HG03103 (cell line): Measurements from ENCODE around the gene AGFG1.

Source experiments
- ATAC-seq: cut with Tn5 transposase; IDR thresholded peaks from one replicate; pipeline ENCODE4 v1.9.1; 2021; ENCODE audit warnings: low read depth; ENCODE audit not compliant: unreplicated experiment

The AGFG1 gene

DNA sequence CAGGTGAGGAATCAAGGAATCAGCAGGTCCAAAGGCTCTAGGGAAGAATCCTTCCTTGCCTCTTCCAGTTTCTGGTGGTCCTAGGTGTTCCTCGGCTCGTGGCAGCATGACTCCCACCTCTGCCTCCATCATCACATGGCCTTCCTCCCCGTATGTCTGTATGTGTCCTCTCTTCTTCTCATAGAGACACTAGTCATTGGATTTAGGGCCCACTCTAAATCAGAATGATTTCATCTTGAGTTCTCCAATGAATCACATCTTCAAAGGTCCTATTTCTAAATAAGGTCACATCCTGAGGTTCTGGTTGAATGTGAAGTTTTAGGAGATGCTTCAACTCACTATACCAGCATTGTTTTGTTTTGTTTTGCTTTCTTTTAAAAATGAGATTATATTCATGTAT is 11.1 kb upstream of the AGFG1 start:
- no peak for ATAC-seq

DNA sequence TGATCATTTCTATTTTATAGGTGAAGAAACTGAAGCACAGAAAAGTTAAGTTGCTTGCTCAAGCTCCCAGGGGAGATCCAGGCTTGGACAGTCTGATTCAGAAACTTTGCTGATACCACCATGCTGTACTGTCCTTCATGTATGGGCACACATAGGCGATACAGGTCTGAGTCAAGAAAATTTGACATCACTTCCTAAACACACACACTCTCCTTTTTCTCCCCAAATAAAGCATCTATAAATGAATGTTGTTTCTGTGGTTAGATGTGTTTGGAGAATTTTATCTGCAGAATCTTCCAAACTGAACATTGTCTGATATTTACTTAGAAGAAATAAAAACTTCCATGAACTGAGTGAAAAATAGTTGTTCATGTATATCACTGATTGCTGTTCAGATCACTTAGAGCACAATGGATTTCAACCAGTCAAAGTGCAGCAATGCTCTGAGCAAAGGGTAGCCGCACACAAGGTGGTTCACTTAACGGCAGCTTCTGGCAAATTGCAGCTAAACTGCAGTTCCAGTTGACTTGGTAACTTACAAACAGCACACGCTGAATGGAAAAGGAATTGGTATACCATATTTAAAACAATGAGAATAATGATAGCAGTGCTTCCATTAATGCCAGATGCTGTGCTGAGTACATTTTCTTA is 10.0 kb upstream of the AGFG1 start:
- ATAC-seq: peak; percentile 26

DNA sequence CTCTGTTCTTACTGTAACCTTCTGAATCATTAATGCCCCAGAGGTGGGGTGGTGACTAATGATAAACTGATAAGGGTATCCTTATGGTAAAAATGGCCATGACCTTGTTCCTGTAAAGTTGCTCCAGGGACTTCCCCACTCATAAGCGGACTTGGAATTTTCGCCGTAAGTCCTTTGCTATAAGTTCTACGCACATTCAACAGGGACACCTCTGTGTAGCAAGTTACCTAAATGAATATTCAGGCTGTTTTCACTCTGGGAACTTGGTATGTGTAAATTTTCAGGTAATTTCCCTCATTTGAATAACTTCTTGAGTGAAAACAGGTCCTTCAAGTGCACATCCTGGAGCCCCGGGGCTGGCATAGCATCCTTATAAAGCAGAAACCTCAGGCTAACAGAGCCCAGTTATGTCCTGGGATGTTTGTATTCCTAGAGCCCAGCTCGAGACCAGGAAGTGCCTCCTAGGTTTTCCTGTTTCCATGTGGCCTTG is 9.4 kb upstream of the AGFG1 start:
- peak; percentile 49 for ATAC-seq

DNA sequence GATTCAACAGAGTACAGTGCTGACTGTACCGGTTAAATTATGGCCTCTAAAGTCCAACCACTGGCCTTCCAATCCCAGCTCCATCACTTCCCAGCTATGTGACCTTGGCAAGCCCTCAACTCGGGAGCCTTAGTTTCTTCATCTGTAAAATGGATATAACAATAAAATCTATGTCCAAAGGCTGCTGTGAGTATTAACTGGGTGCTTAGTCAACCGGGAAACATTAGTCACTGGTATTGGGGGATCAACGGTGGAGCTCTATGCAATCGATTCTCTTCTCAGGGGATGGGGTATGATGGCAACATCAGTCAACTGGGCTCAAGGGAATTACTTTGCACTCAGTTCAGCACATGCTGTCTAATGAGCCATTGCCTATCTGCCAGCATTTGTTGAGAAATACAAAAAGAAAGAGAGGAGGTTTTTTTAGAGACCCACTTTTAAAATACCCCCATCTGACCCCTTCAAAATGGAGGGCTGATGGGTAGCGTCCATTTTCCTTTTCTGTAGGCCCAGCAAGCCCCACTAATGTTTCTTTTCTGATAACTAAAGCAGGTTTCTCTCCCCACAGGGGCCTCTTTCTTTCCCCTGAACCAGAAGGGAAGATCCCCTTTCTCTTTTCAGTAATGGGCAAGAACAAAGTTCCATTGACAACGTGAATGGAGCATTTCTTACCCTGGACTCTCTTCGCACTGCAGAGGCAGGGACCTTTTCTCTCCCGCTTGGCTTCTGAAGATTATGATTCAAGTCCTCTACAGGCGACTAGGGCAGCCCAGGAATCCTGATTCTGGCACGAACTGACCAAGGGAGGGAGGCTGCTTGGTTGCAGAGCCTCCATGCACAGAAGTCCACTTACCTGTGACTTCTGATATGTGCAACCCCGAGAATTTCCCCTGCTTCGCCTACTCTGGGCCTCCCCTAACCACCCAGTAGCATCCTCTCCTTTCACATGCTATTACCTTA is 8.7 kb upstream of the AGFG1 start:
- ATAC-seq: no peak

DNA sequence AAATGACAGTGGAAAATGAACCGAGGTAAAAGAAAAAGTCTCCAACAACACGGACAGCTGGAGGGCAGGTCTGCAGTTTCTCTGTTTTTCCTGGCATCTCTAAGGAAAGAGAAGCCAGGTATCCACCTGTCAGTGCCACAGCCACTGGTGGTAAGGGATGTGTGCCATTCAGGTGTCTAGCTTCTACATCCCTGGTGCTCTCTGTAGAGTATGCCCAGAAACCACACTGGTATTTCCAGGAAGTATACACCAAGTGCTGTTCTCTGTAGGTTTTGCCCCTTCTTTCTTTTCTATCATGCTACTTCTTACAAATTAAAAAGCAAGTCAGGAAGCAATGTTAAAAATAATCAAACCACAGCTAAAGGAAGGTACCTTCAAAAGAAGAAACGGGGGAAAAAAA is 7.6 kb upstream of the AGFG1 start:
- ATAC-seq: no peak

DNA sequence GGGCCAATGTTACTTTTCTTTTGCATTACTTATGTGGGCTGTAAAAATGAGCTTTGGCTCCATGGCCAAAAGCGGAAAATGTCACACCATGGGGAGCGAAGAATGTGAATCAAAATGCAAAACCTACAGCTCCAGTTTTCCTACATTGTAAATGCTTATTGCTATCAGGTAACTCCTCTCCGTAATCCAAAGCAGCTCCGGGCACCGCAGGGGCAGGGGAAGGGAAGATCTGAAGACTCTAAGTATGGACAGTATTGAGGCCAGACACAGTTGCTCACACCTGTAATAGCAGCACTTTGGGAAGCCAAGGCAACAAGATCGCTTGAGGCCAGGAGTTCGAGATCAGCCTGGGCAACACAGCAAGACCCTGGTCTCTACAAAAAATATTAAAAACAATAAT is 7.1 kb upstream of the AGFG1 start:
- no peak for ATAC-seq

DNA sequence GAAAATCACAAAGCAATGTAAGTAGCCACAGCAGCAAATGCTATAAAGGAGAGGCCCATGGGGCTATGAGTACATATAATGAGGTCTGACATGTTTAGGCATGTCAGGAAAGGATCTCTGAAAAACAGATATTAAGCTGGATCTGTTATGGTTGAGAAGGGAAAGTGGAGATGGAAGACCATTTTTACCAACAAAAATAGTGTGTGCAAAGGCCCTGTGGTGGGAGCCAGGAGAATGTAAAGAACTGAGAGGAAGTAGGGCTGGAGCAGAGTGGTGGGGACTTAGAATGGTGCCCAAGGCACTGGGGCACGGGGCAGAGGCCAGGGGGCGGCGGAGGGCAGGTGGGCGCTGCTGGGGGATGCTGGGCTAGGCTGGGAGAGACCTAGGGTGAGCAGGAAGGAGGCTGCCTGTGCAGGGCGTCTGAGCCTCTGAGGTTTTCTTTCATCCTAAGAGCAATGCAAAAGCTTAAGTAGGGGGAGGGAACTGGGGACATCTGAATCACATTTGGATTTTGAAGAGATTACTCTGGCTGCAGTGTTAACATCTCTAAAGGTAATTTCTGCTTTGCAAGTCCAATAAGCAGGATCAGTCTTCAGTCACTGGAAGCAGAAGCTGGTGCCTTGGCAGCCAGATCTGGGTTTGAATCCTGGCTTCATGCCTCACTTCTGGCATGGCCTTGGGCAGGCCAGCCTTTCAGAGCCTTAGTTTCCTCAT is 4.9 kb upstream of the AGFG1 start:
- ATAC-seq: no peak

DNA sequence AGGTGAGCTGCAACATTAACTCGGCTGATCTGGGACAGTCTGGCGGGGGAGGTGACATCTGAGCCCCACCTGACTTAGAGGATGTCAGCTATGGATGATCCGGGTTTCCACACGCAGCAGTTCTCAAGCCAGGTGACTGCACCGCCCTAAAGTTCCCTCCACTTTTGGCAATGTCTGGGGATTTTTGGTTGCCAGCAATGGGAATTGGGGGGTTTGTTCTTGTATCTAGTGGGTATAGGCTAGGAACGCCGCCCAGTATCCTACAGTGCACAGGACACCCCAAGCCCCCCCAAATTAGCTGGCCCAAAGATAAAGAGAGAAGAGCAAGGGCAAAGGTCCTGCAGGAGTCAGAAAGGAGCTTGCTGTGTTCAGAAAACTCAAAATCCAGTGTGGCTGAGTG is 544 bp upstream of the AGFG1 start:
- ATAC-seq: no peak

DNA sequence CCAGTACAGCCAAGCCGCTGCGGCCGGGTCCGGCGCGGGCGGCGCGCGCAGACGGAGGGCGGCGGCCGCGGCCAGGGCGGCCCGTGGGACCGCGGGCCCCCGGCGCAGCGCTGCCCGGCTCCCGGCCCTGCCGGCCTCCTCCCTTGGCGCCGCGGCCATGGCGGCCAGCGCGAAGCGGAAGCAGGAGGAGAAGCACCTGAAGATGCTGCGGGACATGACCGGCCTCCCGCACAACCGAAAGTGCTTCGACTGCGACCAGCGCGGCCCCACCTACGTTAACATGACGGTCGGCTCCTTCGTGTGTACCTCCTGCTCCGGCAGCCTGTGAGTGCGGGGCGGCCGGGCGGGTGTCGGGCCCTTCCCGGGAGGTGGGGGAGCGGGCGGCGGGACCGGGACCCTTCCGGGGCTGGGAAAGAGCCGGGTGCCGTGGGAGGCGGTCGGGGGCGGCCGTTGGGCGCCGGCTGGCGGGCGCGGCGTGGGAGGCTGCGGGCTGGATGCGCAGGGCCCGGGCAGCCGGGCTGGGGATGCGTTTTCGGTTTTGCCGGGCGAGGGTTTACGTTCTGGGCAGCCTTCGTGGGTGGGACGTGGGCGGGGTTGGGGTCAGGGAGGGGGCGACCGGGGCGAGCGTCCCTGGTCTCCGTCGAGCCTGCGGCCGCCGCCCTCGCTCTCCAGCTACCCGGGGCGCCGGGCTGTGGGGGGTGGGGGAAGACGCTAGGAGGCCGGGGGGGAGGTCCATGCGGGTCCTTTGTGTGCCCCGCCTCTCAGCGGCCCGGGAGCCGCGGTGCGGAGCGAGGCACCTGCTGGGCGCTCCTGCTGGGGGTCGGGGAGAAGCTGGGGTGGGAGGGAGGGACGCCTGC is 537 bp downstream of the AGFG1 start:
- ATAC-seq: peak; percentile 51

DNA sequence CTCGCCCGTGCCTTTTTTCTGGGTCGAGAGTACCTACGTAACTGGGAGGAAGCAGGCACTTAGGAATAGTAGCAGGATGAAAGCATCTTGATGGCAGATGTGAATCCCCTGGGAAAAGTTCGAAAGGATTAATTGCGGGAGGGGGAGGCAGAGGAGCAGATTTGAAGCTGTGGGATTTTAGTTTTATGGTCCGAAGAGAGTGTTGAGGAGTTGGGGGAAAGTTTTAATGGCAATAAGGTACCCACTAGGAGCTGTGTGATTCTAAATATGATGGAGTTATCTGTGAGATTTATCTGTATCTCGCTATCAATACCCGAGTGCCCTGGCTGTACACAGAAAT is 1.1 kb downstream of the AGFG1 start:
- no peak for ATAC-seq

DNA sequence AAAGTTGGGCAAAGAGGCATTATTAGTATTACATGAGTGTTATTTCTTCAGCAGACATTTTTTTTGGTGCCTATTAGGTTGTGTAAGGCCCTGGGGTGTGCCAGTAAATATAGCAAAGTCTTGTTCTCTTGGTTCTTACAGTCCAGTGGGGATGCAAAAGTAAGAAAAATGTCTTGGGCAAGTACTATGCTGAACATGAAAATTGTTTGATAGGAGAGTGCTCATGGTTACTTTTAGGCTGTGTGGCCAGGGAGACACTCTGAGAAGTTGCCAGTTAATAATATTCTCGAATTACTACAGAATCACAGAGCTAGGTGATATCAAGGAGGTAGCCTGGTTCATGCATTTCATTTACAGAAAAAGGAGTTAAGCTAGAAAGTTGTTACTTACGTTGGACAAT is 1.9 kb downstream of the AGFG1 start:
- ATAC-seq: no peak

DNA sequence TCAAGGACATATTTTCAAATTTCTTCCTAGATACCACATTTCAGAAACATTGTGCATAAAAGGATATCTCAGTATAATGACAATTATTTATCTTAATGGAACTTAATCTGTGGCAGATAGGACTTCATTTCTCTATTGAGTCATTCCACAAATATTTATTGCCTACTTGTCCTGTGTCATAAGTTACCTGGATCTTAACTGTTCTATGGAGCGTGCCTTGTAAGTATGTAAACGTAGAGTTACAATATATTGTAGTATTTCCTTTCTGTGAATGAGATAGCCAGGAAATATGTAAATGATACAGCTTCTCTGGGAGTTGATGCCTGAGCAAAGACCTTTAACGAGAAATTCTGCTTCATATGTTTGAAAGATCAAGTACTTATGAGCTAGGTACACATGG is 2.5 kb downstream of the AGFG1 start:
- no peak for ATAC-seq

DNA sequence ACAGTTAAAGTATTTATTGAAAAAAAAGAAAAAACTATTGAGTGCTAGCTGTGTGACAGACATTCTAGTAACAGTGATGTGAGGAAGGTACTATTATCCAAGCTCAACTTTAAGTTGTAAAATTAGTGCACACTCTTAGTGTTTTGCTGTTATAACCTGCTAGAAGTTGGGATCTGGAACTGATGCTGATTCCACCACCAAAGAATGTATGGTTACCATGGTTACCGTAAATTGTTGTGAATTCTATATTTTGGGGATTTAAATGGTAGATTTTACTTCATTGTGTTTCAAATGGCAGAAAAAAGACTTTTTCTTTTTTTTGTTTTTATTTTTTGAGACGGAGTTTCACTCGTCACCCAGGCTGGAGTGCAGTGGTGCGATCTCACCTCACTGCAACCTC is 5.3 kb downstream of the AGFG1 start:
- ATAC-seq: no peak

DNA sequence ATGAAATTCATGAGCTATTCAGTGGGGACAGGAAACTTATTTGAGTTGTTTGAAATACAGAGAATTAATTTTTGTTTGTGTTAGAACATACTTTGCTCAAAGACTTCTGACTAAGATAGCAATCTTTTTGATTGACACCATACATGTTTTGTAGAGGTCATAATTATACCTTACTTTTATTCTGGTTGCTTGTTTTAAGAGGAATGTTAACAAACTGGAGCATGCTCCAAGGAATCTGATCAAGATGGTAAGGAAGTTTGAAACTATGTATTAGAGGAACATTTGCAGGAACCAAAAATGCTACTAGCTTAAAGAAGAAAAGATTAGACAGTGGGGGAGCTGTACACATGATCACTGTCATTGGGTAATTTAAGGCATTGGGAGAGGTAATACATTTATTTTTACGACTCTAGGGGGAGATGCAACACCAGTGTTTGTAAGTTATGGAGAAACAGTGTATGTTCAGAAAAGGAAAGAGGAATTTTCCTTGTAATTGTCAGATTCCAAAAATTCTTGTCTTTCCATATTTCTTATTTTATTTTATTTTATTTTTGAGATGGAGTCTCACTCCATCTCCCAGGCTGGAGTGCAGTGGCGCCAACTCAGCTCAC is 8.0 kb downstream of the AGFG1 start:
- no peak for ATAC-seq

DNA sequence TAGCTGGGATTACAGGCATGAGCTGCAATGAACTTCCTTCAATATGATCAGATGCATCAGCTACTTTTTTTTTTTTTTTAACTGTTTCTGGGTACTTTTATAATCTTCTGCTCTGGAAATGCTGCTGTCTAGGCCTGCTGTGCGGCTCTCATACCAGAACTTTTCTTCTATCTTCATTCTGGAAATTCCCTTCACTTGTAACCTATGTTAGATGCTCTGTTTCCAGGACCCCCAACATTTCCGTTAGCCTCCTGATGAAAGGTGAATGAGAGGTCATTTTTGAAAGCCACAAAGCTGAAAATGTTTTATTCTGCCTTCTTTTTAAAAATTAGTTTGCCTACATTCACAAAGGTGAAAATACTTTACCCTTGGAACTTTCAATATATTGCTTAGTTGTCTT is 8.6 kb downstream of the AGFG1 start:
- ATAC-seq: no peak

DNA sequence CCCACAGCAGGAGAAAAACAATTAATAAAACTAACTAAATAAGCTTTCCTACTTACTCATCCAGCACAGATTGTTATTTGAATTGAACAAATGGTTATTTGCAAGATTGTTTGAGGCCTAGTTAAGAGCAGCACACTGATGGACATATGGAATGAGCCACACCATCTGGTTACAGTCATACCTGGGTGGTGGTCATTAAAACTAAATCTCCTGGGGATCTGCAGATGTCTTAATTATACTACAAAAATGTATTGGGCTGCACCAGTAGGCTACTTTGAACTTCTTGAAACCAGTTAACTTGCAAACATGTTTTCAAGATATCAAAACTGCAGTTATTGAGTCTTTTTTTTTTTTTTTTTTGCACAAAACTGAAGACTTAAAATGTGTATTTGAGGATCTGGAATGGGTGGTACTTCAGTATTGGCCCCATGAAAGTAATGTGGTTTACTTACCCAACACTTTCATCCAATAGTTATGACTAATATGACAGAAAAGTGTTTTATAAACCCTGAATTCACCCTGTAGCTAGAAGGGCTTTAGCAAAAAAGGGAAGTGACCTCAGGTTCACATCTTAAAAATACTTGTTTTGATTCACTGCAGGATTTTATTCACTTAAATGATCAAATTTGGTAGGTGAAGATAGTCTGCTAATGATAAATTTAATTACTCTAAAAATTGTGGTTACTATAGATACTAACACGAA is 10.8 kb downstream of the AGFG1 start:
- ATAC-seq: peak; percentile 90

DNA sequence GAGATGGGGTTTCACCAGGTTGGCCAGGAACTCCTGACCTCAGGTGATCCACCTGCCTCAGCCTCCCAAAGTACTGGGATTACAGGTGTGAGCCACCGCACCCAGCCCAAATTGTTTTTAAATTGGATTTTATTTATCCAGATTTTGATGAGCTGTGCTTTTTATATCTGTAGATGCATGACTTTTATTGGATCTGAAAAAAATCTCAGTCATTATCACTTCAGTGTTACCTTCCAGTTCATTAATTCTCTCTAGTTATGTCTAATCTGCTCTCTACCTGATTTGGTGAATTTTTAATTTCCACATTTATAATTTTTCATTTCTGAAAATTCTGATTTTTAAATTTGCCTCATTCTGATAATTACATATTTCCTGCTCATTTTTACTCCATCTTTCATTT is 13.5 kb downstream of the AGFG1 start:
- no peak for ATAC-seq

DNA sequence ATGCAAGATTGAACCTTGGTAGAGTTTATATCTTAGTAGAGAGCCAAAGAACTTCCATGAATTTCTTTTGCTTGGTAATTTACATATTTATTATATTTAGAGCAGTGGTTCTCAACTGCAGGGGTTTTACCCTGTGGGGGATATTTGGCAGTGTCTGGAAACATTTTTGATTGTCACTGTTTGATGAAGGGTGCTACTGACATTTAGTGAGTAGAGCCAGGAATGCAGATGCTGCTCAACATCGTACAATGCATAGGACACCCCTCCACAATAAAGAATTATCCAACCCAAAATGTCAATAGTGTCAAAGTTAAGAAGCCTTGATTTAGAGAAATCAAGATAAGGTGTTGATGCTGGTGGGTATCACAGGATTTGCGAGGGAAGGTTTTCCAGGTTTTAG is 14.7 kb downstream of the AGFG1 start:
- no peak for ATAC-seq

DNA sequence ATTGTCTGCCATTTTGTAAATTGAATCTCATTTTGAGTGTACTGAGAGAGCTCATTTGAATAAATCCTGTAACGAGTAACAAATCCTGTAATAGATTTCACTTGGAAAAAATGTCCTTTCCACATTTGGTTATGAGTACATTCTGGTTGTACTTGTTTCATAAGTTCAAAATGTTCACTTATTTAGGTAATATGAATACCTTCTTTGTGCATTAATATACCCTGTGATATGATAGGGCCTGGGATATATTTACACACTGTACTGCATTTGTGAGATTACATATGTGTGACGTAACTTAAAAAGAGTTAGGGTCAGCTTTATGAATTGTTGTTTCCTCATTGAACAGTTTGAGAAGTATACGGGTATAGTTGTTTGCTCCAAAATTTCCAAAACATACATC is 16.1 kb downstream of the AGFG1 start:
- ATAC-seq: no peak
